Right lobe of liver (tissue), 4 donors: ENCODE measurements around the gene WNK1.

Experiments
- CTCF ChIP-seq, 4 donors: fragments of 200-600 bp in 3 of 4; fragments of 450-650 bp in 1 of 4; IDR thresholded peaks; one replicate each; pipeline versions ENCODE4 v1.5.1 to v1.8.0; 2016 to 2022; ENCODE audit warnings: antibody characterized with exemption in 4 of 4, mild to moderate bottlenecking in 2 of 4
- POLR2A ChIP-seq: fragments of 450-650 bp; IDR thresholded peaks from one replicate; pipeline ENCODE4 v1.6.1; 2017; ENCODE audit warnings: antibody characterized with exemption, mild to moderate bottlenecking
- donor health status: DM: no; HTN: no; CAD: no.
- donor health status: DM: no; HTN: no; CAD: no.
- donor health status: DM: no; HTN: yes; CAD: no.

- TF ChIP-seq CTCF (IDR thresholded peaks at IDR 0.05) = no peak
- no peak for TF ChIP-seq POLR2A
Measured at GRCh38 chr12:848882-849527, 96.6 kb downstream of the WNK1 start.
